ENCODE results near the gene ADAMTS16. TPM values are rescaled to one million over a fixed set of nuclear protein-coding genes. Genes with fewer than 3 reads are reported as not detected.

ADAMTS16 gene
- total and polyA plus RNA-seq, 2 experiments from 2014 or later = 2.8 to 15.4 TPM

- Mint-ChIP-seq H3K9me3 (no peaks in the 10 kb centered on the region; the same call in 2 of the 3 replicates), H3K4me3 (peak overlapping the region; percentile 59), H3K36me3 (ENCODE audit: low read depth) (peaks cover 17% of the 10 kb centered on the region; the same call in 1 of the 3 replicates), H3K4me1 (peaks cover 79% of the 10 kb centered on the region), H3K27ac (peak overlapping the region; percentile 98), H3K27me3 (ENCODE audit: insufficient read depth, low read depth, poor library complexity) (peaks cover 14% of the 10 kb centered on the region)
- peak; percentile 43 for DNase-seq (ENCODE audit: low spot score)
- Histone ChIP-seq H3K4me1 (ENCODE audit: insufficient read depth) (peaks cover 49% of the 10 kb centered on the region), H3K27ac (ENCODE audit: low read depth) (peak overlapping the region; percentile 98), H3K36me3 (ENCODE audit: insufficient read depth) (no peaks in the 10 kb centered on the region), H2AFZ (no peak overlapping the region), H3K4me3 (peak overlapping the region; percentile 9; the same call in 1 of the 2 replicates), H3K79me2 (replicated peaks; ENCODE audit: insufficient read depth) (0 out of 2 replicates have a peak, but pooled peaks cover 9% of the 10 kb centered on the region), H3K4me2 (peak overlapping the region; percentile 48), H4K20me1 (replicated peaks; ENCODE audit: insufficient read depth) (no peaks in the 10 kb centered on the region), H3K9me2 (ENCODE audit: insufficient read depth) (0 out of 2 replicates have a peak, but pooled peaks cover 6% of the 10 kb centered on the region), H3K27me3 (ENCODE audit: insufficient read depth) (no peaks in the 10 kb centered on the region), H3F3A (replicated peaks; ENCODE audit: low read depth) (peaks cover 9% of the 10 kb centered on the region)
- TF ChIP-seq JUNB (IDR thresholded peaks at IDR 0.05; ENCODE audit: unreplicated experiment) (no peak), NANOG (IDR thresholded peaks at IDR 0.05; ENCODE audit: borderline replicate concordance) (peak; percentile 71), CREB1 (CRISPR knock-in tag; IDR thresholded peaks at IDR 0.05; ENCODE audit: low read depth) (0 out of 2 replicates have a peak, but pooled peaks have one; percentile 37)
- peak; percentile 6 for ATAC-seq
Measured at GRCh38 chr5:5182508-5183188, 42.5 kb downstream of the ADAMTS16 start.

- Mint-ChIP-seq H3K27me3 (ENCODE audit: insufficient read depth, low read depth, poor library complexity) (peaks cover 14% of the 10 kb centered on the region), H3K4me1 (peaks cover 75% of the 10 kb centered on the region), H3K4me3 (peak overlapping the region; percentile 59), H3K36me3 (ENCODE audit: low read depth) (peaks cover 22% of the 10 kb centered on the region; the same call in 2 of the 3 replicates), H3K9me3 (no peaks in the 10 kb centered on the region; the same call in 2 of the 3 replicates), H3K27ac (peak overlapping the region; percentile 98)
- Histone ChIP-seq H2AFZ (no peak overlapping the region), H3K27ac (ENCODE audit: low read depth) (peak overlapping the region; percentile 98), H3K4me1 (ENCODE audit: insufficient read depth) (peaks cover 43% of the 10 kb centered on the region), H3K36me3 (ENCODE audit: insufficient read depth) (no peaks in the 10 kb centered on the region), H3K27me3 (ENCODE audit: insufficient read depth) (no peaks in the 10 kb centered on the region), H4K20me1 (replicated peaks; ENCODE audit: insufficient read depth) (no peaks in the 10 kb centered on the region), H3K4me3 (peak overlapping the region; percentile 19; the same call in 1 of the 2 replicates), H3F3A (replicated peaks; ENCODE audit: low read depth) (peaks cover 9% of the 10 kb centered on the region), H3K9me2 (ENCODE audit: insufficient read depth) (0 out of 2 replicates have a peak, but pooled peaks cover 6% of the 10 kb centered on the region), H3K79me2 (replicated peaks; ENCODE audit: insufficient read depth) (0 out of 2 replicates have a peak, but pooled peaks cover 9% of the 10 kb centered on the region), H3K4me2 (peak overlapping the region; percentile 52; the same call in 1 of the 2 replicates)
- DNase-seq (ENCODE audit: low spot score) = peak; percentile 91
- ATAC-seq = peak; percentile 52
- TF ChIP-seq ZNF114 (CRISPR knock-in tag; IDR thresholded peaks at IDR 0.05) (no peak), EZH2 (IDR thresholded peaks at IDR 0.05; ENCODE audit: low read depth, unreplicated experiment) (no peak), EZH2phosphoT487 (IDR thresholded peaks at IDR 0.05; ENCODE audit: unreplicated experiment) (no peak), ZNF331 (CRISPR knock-in tag; IDR thresholded peaks at IDR 0.05; ENCODE audit: low read depth) (no peak), JUNB (IDR thresholded peaks at IDR 0.05; ENCODE audit: unreplicated experiment) (no peak), NANOG (IDR thresholded peaks at IDR 0.05; ENCODE audit: borderline replicate concordance) (peak; percentile 78), CTCF (conservative IDR thresholded peaks at IDR 0.05; ENCODE audit: low read depth in 2 of 2) (no peak), ZNF462 (CRISPR knock-in tag; IDR thresholded peaks at IDR 0.05) (no peak; the same call in 1 of the 2 replicates), STAT1 (IDR thresholded peaks at IDR 0.05; ENCODE audit: unreplicated experiment) (no peak)
Measured at GRCh38 chr5:5183189-5183699, 43.1 kb downstream of the ADAMTS16 start.
